HepG2 (cell line): Measurements from ENCODE around the gene TAT. TPM values are rescaled to one million over a fixed set of nuclear protein-coding genes. Genes with fewer than 3 reads are reported as not detected.

Experiments
- EHMT2 ChIP-seq: fragments of 200-600 bp; sonication (generic); IDR thresholded peaks from 2 replicates; pipeline ENCODE4 v1.7.0; 2017; ENCODE audit warnings: antibody characterized with exemption, low read depth, low read length, borderline replicate concordance
- GPN1 ChIP-seq: sonication (generic); formaldehyde crosslinking; IDR thresholded peaks from 2 replicates; pipeline ENCODE4 v1.5.1; 2020; ENCODE audit warnings: missing genetic modification reagents, borderline replicate concordance
- HNF1A ChIP-seq, 2 experiments: sonication (generic) in 1 of 2; formaldehyde crosslinking in 1 of 2; IDR thresholded peaks; 2 replicates each; pipeline versions ENCODE4 v1.4.0 to v1.6.1; 2016 to 2020; ENCODE audit warnings: borderline replicate concordance in 1 of 2, low read depth in 1 of 2, mild to moderate bottlenecking in 1 of 2, missing genetic modification reagents in 1 of 2
- JARID2 ChIP-seq: sonication (generic); formaldehyde crosslinking; IDR thresholded peaks from 2 replicates; pipeline ENCODE4 v1.8.1; 2023; ENCODE audit warnings: missing genetic modification reagents, inconsistent platforms; ENCODE audit not compliant: insufficient replicate concordance
- MBNL3 ChIP-seq: fragments of 250-450 bp; sonication (Bioruptor Pico); conservative IDR thresholded peaks from 2 replicates; pipeline ENCODE4 v1.8.0; 2022; ENCODE audit warnings: mild to moderate bottlenecking, inconsistent platforms
- MYPOP ChIP-seq: sonication (generic); formaldehyde crosslinking; IDR thresholded peaks from 2 replicates; pipeline ENCODE4 v1.8.1; 2023; ENCODE audit warnings: mild to moderate bottlenecking, moderate library complexity, missing genetic modification reagents
- NCOA2 ChIP-seq: sonication (generic); formaldehyde crosslinking; IDR thresholded peaks from 2 replicates; pipeline ENCODE4 v1.8.0; 2022; ENCODE audit warnings: inconsistent platforms
- NFRKB ChIP-seq: fragments of 450-650 bp; IDR thresholded peaks from 2 replicates; pipeline ENCODE4 v1.6.1; 2017
- PHF21A ChIP-seq: sonication (generic); formaldehyde crosslinking; IDR thresholded peaks from 2 replicates; pipeline ENCODE4 v1.5.0; 2020; ENCODE audit warnings: mild to moderate bottlenecking, missing genetic modification reagents
- STAT5B ChIP-seq: sonication (generic); formaldehyde crosslinking; IDR thresholded peaks from 2 replicates; pipeline ENCODE4 v1.4.0; 2020; ENCODE audit warnings: missing genetic modification reagents
- THAP11 ChIP-seq: IDR thresholded peaks from 2 replicates; pipeline ENCODE4 v1.6.1; 2016; ENCODE audit warnings: missing biosample characterization, missing genetic modification reagents
- ZBTB38 ChIP-seq: sonication (generic); formaldehyde crosslinking; IDR thresholded peaks from 2 replicates; pipeline ENCODE4 v1.5.1; 2020; ENCODE audit warnings: mild to moderate bottlenecking, missing genetic modification reagents
- ZC3H4 ChIP-seq: sonication (generic); formaldehyde crosslinking; IDR thresholded peaks from 2 replicates; pipeline ENCODE4 v1.4.0; 2020; ENCODE audit warnings: missing genetic modification reagents, borderline replicate concordance
- ZFP91 ChIP-seq: sonication (generic); formaldehyde crosslinking; IDR thresholded peaks from 2 replicates; pipeline ENCODE4 v1.9.0; 2022; ENCODE audit warnings: missing genetic modification reagents, mild to moderate bottlenecking, borderline replicate concordance
- ZNF251 ChIP-seq: sonication (generic); formaldehyde crosslinking; IDR thresholded peaks from 2 replicates; pipeline ENCODE4 v1.9.0; 2021; ENCODE audit warnings: mild to moderate bottlenecking, missing genetic modification reagents
- ZNF335 ChIP-seq: sonication (generic); formaldehyde crosslinking; IDR thresholded peaks from 2 replicates; pipeline ENCODE4 v1.4.0; 2020; ENCODE audit warnings: missing genetic modification reagents
- polyA plus RNA-seq, 8 experiments: library from polyadenylated mRNA; depleted of rRNA in 3 of 8; stranded (reverse) in 7 of 8; unstranded in 1 of 8; fragments of >200 nt; fragmentation: Illumina TruSeq in 4 of 8; extraction: Trizol in 4 of 8; gene quantifications; 2 replicates each; pipeline versions ENCODE4 v1.2.1 to v1.2.3, GENCODE V29; 2011 to 2016; ENCODE audit warnings: low read depth in 4 of 8, missing spikeins in 1 of 8, mixed read lengths in 1 of 8; ENCODE audit not compliant: insufficient read depth in 1 of 8
- total RNA-seq, 5 experiments: library from RNA; depleted of rRNA; stranded (reverse); fragments of >200 nt; fragmentation: Illumina TruSeq; extraction: Trizol; gene quantifications; 2 replicates each; pipeline ENCODE4 v1.2.3, GENCODE V29; 2016; ENCODE audit warnings: low read depth in 1 of 5
- TF ChIP-seq, protein P1 (sequence below): IDR thresholded peaks from 2 replicates; pipeline ENCODE4 v1.6.1; 2016; ENCODE audit warnings: mild to moderate bottlenecking
- TF ChIP-seq, protein P2 (sequence below): sonication (generic); formaldehyde crosslinking; IDR thresholded peaks from 2 replicates; pipeline ENCODE4 v1.4.0; 2020; ENCODE audit warnings: mild to moderate bottlenecking, missing genetic modification reagents

Gene TAT
- total and polyA plus RNA-seq, 2 of the 13 experiments (the other 11 are each of a cell fraction or from before 2014, with no cell fraction given) = 1.6 to 5.8 TPM

GRCh38 chr16:71626018-71626857 is 49.3 kb upstream of the TAT start, which contains the start of gene MARVELD3 (continued):
- TF ChIP-seq, protein P1, sequence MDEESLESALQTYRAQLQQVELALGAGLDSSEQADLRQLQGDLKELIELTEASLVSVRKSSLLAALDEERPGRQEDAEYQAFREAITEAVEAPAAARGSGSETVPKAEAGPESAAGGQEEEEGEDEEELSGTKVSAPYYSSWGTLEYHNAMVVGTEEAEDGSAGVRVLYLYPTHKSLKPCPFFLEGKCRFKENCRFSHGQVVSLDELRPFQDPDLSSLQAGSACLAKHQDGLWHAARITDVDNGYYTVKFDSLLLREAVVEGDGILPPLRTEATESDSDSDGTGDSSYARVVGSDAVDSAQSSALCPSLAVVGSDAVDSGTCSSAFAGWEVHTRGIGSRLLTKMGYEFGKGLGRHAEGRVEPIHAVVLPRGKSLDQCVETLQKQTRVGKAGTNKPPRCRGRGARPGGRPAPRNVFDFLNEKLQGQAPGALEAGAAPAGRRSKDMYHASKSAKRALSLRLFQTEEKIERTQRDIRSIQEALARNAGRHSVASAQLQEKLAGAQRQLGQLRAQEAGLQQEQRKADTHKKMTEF = peak; percentile 75
- TF ChIP-seq ZNF335 (CRISPR knock-in tag) = 0 out of 2 replicates have a peak, but pooled peaks have one; percentile 31
- TF ChIP-seq MBNL3 (CRISPR knock-in tag) = no peak
- TF ChIP-seq JARID2 (CRISPR knock-in tag) = no peak
- no peak for TF ChIP-seq ZC3H4 (CRISPR knock-in tag)
- no peak for TF ChIP-seq NFRKB
- no peak for TF ChIP-seq ZNF251 (CRISPR knock-in tag)
- 0 out of 2 replicates have a peak, but pooled peaks have one; percentile 26 for TF ChIP-seq NCOA2 (CRISPR knock-in tag)
- TF ChIP-seq, protein P2, sequence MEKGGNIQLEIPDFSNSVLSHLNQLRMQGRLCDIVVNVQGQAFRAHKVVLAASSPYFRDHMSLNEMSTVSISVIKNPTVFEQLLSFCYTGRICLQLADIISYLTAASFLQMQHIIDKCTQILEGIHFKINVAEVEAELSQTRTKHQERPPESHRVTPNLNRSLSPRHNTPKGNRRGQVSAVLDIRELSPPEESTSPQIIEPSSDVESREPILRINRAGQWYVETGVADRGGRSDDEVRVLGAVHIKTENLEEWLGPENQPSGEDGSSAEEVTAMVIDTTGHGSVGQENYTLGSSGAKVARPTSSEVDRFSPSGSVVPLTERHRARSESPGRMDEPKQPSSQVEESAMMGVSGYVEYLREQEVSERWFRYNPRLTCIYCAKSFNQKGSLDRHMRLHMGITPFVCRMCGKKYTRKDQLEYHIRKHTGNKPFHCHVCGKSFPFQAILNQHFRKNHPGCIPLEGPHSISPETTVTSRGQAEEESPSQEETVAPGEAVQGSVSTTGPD = no peak
- peak; percentile 7; the same call in 1 of the 2 replicates for TF ChIP-seq PHF21A (CRISPR knock-in tag)
- TF ChIP-seq ZFP91 (CRISPR knock-in tag) = peak; percentile 74; the same call in 1 of the 2 replicates
- no peak for TF ChIP-seq EHMT2
- peak; percentile 52; the same call in 1 of the 2 replicates for TF ChIP-seq ZBTB38 (CRISPR knock-in tag)
- TF ChIP-seq THAP11 (CRISPR knock-in tag) = 0 out of 2 replicates have a peak, but pooled peaks have one; percentile 10
- no peak for TF ChIP-seq STAT5B (CRISPR knock-in tag)
- no peak for TF ChIP-seq GPN1 (CRISPR knock-in tag)
- no peak for TF ChIP-seq HNF1A (IDR thresholded peaks at IDR 0.05; ENCODE audit: low read depth)
- no peak; the same call in 1 of the 2 replicates for TF ChIP-seq HNF1A (CRISPR knock-in tag; IDR thresholded peaks at IDR 0.05; ENCODE audit: borderline replicate concordance)
- TF ChIP-seq MYPOP (CRISPR knock-in tag) = peak; percentile 50; the same call in 1 of the 2 replicates
